ENCODE data around the gene FRMD7.

DNA sequence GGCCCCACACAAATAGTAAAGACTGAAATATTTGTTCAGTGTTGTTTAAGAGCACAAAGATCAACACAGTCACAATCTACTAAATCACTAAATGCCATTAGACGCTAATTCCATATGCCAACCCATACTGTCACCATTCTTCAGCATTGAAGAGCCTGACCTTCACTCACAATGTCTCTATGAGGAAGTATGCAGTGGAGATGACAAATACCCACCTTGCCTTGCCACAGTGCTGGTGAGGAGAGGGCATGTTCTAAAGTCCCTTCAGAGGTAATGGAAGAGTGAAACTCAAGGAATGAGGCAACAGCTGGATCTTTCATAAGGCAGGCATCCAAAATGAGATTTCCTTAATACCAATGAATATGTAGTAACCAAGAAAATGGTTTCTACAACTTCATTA lies 50.4 kb downstream of the FRMD7 start:
- TF ChIP-seq, protein P1, sequence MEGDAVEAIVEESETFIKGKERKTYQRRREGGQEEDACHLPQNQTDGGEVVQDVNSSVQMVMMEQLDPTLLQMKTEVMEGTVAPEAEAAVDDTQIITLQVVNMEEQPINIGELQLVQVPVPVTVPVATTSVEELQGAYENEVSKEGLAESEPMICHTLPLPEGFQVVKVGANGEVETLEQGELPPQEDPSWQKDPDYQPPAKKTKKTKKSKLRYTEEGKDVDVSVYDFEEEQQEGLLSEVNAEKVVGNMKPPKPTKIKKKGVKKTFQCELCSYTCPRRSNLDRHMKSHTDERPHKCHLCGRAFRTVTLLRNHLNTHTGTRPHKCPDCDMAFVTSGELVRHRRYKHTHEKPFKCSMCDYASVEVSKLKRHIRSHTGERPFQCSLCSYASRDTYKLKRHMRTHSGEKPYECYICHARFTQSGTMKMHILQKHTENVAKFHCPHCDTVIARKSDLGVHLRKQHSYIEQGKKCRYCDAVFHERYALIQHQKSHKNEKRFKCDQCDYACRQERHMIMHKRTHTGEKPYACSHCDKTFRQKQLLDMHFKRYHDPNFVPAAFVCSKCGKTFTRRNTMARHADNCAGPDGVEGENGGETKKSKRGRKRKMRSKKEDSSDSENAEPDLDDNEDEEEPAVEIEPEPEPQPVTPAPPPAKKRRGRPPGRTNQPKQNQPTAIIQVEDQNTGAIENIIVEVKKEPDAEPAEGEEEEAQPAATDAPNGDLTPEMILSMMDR (IDR thresholded peaks at IDR 0.05; ENCODE audit: insufficient read depth, low read length): no peak
- TF ChIP-seq, protein P2, sequence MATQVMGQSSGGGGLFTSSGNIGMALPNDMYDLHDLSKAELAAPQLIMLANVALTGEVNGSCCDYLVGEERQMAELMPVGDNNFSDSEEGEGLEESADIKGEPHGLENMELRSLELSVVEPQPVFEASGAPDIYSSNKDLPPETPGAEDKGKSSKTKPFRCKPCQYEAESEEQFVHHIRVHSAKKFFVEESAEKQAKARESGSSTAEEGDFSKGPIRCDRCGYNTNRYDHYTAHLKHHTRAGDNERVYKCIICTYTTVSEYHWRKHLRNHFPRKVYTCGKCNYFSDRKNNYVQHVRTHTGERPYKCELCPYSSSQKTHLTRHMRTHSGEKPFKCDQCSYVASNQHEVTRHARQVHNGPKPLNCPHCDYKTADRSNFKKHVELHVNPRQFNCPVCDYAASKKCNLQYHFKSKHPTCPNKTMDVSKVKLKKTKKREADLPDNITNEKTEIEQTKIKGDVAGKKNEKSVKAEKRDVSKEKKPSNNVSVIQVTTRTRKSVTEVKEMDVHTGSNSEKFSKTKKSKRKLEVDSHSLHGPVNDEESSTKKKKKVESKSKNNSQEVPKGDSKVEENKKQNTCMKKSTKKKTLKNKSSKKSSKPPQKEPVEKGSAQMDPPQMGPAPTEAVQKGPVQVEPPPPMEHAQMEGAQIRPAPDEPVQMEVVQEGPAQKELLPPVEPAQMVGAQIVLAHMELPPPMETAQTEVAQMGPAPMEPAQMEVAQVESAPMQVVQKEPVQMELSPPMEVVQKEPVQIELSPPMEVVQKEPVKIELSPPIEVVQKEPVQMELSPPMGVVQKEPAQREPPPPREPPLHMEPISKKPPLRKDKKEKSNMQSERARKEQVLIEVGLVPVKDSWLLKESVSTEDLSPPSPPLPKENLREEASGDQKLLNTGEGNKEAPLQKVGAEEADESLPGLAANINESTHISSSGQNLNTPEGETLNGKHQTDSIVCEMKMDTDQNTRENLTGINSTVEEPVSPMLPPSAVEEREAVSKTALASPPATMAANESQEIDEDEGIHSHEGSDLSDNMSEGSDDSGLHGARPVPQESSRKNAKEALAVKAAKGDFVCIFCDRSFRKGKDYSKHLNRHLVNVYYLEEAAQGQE (IDR thresholded peaks at IDR 0.05; ENCODE audit: insufficient replicate concordance, low read depth): no peak
